Measurements from ENCODE around the gene ELF4.

DNA sequence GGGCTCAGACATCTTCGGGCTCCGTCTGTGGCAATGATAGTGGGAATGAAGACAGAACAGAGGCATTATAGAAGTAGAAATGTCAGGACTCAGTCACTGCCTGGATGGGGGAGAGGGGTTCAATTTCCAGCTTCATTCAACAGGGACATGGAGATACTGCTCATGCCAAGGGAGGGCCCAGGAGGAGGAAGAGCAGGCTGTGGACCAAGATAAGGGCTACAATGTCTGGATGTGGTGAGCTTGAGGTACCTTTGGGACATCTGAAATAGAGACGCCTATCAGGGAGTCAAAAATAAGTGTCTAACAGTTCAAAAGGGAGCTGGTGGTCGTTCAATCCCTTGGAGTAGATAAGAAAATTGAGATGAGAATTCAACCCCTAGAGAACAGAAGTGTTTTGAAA is 34.5 kb downstream of the ELF4 start:
- TF ChIP-seq, protein P1, sequence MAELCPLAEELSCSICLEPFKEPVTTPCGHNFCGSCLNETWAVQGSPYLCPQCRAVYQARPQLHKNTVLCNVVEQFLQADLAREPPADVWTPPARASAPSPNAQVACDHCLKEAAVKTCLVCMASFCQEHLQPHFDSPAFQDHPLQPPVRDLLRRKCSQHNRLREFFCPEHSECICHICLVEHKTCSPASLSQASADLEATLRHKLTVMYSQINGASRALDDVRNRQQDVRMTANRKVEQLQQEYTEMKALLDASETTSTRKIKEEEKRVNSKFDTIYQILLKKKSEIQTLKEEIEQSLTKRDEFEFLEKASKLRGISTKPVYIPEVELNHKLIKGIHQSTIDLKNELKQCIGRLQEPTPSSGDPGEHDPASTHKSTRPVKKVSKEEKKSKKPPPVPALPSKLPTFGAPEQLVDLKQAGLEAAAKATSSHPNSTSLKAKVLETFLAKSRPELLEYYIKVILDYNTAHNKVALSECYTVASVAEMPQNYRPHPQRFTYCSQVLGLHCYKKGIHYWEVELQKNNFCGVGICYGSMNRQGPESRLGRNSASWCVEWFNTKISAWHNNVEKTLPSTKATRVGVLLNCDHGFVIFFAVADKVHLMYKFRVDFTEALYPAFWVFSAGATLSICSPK (IDR thresholded peaks at IDR 0.05; ENCODE audit: borderline replicate concordance) = no peak
- TF ChIP-seq CHD1 (IDR thresholded peaks at IDR 0.05; ENCODE audit: low read length) (no peak), TEAD1 (CRISPR knock-in tag; IDR thresholded peaks at IDR 0.05) (no peak), RHOXF2B (CRISPR knock-in tag; conservative IDR thresholded peaks at IDR 0.05) (no peak), ZNF318 (IDR thresholded peaks at IDR 0.05; ENCODE audit: borderline replicate concordance in 1 of 2, low read depth in 1 of 2) (no peak), EHMT2 (IDR thresholded peaks at IDR 0.05) (no peak), NR2C1 (IDR thresholded peaks at IDR 0.05) (no peak), NR2C1 (tag; IDR thresholded peaks at IDR 0.05) (no peak), POLR2A (conservative IDR thresholded peaks at IDR 0.05) (no peak), CHD2 (IDR thresholded peaks at IDR 0.05; ENCODE audit: low read depth, low read length) (no peak)
- TF ChIP-seq, protein P2, sequence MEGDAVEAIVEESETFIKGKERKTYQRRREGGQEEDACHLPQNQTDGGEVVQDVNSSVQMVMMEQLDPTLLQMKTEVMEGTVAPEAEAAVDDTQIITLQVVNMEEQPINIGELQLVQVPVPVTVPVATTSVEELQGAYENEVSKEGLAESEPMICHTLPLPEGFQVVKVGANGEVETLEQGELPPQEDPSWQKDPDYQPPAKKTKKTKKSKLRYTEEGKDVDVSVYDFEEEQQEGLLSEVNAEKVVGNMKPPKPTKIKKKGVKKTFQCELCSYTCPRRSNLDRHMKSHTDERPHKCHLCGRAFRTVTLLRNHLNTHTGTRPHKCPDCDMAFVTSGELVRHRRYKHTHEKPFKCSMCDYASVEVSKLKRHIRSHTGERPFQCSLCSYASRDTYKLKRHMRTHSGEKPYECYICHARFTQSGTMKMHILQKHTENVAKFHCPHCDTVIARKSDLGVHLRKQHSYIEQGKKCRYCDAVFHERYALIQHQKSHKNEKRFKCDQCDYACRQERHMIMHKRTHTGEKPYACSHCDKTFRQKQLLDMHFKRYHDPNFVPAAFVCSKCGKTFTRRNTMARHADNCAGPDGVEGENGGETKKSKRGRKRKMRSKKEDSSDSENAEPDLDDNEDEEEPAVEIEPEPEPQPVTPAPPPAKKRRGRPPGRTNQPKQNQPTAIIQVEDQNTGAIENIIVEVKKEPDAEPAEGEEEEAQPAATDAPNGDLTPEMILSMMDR (IDR thresholded peaks at IDR 0.05 in 2 of 3, conservative IDR thresholded peaks at IDR 0.05 in 1 of 3; ENCODE audit: insufficient read depth in 2 of 3, low read depth in 1 of 3, low read length in 3 of 3) = no peak

Measured in K562 (cell line).